DMS 273 treated with DMSO at 0.1 percent for 48 hours (cell line): ENCODE results near the gene AHSP.
"Not testable (repeated sequence)": the region's sequence is repeated elsewhere in the genome, so short reads cannot be mapped to it uniquely, and the experiment has no call there.

ENCODE experiments used
- DNase-seq: peaks from one replicate; lab custom pipeline; 2025; lab: John Stamatoyannopoulos, UW

AHSP gene

GRCh38 chr16:31531096-31531495, 3.4 kb downstream of the AHSP start:
- no peak for DNase-seq

GRCh38 chr16:31532120-31532519, 4.4 kb downstream of the AHSP start:
- DNase-seq, result no peak

GRCh38 chr16:31532896-31533295, 5.2 kb downstream of the AHSP start:
- DNase-seq, result no peak

GRCh38 chr16:31535737-31536136, 8.0 kb downstream of the AHSP start:
- DNase-seq, result no peak

DNA sequence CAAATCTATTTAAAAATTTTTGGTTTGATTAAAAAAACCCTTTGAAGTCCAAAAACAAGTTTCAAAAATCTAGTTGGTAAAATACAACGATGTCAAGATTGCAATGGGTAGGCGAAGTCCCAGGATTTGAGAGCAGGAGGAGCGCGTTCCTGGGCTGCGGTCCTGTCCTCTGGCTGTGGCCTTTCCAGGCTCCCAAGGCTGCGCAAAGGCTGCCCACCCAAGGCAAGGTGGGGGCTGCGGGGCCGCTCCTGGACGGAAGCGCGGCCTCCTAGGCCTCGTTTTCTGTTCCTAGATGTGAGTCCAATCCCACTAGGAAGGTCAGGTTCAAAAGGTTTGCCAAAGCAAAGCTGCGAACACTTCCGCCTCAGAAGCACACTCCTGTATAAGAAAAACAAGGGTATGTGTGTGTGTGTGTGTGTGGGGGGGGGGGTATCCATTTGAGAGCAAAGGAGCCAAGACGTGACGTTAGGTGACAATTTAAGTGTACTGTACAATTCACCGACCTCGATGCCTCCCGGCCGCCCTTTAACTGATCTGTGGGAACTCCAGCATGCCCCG, 9.2 kb downstream of the AHSP start:
- no peak for DNase-seq

GRCh38 chr16:31537362-31538242, 9.9 kb downstream of the AHSP start:
- DNase-seq, result no peak

DNA sequence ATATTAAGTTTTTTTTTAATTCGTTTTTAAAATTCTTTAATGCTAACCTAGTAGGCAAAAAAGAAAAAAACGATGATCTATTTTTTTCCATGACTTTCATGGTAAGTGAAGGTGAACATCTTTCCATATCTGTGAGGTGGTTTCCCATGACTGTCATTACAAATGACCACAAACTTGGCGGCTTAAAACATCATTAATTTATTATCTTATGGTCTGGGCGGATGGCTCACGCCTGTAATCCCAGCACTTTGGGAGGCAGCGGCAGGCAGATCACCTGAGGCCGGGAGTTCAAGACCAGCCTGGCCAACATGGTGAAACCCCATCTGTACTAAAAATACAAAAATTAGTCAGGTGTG, 10.5 kb downstream of the AHSP start:
- DNase-seq, result not testable (repeated sequence)

DNA sequence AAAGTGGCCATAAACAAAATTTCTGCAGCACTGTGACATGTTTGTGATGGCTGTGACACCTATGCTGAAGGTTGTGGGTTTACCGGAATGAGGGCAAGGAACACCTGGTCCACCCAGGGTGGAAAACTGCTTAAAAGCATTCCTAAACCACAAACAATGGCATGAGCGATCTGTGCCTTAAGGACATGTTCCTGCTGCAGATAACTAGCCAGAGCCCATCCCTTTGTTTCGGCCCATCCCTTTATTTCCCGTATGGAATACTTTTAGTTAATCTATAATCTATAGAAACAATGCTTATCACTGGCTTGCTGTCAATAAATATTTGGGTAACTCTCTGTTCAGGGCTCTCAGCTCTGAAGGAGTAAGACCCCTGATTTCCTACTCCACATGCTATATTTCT, 12.1 kb downstream of the AHSP start:
- DNase-seq, result not testable (repeated sequence)

DNA sequence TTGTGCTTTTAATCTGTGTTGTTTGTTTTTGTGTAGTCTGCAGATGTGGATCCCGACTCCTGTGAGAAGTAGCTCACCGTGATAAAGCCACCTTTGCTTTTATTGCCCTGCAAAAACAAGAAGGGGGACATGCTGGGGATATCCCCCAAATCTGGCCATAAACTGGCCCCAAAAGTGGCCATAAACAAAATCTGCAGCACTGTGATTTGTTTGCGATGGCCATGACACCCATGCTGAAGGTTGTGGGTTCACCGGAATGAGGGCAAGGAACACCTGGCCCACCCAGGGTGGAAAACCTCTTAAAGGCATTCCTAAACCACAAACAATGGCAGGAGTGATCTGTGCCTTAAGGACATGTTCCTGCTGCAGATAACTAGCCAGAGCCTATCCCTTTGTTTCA, 15.1 kb downstream of the AHSP start:
- no peak for DNase-seq

GRCh38 chr16:31561426-31562233, 33.9 kb downstream of the AHSP start:
- no peak for DNase-seq

DNA sequence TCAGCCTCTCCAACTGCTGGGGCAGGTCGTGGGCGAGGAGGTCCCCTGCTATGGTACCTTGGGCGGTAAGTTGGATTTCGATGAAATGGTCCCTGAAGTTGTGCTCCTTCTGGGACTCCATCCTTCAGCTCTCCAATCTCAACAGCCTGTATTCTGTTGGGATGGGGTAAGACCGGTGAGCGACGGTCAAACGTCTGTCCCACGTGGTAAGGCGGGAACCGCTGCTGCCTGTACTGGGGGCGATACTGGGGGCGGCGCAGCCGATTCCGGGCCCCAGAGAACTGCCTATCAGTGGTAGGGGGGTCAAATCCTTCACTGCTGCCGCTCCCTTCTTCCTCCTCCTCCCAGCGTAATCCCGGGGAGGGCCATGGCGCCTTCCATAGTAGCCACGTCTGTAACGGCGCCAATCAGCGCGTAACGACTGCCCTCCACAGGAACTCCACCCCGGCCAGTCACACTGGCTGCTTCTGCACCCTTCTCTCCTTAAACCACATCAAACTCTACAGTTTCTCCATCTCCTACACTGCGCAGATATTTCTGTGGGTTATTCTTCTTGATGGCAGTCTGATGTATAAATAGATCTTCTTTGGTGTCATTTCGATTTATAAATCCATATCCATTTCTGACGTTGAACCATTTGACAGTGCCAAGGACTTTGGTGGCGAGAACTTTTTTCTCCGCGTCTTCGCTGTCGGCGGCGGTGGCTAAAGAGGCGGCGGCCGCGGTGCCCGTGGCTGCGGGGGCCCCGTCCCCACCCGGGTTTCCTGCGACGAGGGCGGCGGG, 41.1 kb downstream of the AHSP start:
- no peak for DNase-seq

DNA sequence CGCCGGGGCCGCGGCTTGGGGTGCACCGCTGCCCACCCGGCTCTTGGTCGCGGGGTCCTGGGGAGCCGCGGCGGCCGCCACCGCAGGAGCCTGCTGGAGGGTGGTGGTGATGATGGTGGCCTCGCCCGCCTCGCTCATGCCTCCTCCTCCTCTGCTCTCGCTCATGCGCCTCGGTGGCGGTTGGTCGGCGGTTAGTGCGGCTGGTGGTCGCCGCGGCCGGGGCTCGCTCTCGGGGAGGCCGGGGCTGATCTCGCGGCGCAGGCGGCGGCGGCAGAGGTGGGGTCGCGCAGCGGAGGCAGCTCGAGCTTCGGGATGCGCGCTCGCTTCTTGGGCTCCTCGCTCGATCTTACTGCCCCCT, 41.6 kb downstream of the AHSP start:
- DNase-seq, result no peak

DNA sequence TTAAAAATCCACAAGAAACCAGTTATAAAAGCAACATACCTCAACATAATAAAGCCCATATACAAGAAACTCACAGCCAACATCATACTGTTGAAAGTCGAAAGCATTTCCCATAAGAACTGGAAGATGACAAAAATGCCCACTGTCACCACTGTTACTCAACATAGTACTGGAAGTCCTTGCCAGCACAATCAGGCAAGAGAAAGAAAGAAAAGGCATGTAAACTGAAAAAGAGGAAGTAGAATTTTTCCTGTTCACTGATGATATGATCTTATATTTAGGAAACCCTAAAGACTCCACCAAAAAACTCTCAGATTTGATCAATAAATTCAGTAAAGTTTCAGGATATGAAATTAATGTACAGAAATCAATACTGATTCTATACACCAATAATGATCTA, 45.1 kb downstream of the AHSP start:
- no peak for DNase-seq

DNA sequence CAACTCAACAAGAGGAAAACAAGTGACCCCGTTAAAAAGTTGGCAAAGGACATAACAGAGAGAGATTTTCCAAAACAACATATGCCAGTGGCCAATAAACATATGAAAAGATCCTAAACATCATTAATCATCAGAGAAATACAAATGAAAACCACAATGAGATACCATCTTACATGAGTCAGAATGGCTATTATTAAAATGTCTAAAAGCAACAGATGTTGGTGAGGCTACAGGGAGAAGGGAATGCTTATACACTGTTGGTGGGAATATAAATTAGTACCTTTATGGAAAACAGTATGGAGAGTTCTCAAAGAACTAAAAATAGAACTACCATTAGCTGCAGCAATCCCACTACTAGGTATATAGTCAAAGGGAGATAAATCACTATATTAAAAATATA, 46.5 kb downstream of the AHSP start:
- peak; percentile 77 for DNase-seq

DNA sequence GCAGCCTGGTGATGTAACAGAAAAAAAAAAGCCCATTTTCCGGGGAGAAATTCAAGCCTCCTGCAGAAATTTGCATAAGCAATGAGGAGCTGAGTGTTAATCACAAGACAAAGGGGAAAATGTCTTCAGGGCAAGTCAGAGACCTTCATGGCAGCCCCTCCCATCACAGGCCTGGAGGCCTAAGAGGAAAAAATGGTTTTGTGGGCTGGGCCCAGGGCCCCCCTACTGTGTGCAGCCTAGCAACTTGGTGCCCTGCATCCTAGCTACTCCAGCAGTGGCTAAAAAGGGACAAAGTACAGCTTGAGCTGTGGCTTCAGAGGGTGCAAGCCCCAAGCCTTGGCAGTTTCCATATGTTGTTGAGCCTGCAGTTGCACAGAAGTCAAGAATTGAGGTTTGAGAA, 49.7 kb downstream of the AHSP start:
- DNase-seq, result no peak
